ENCODE results near the gene CD7.

- TF ChIP-seq CTCF (IDR thresholded peaks at IDR 0.05 in 8 of 11, conservative IDR thresholded peaks at IDR 0.05 in 3 of 11), result no peak
- no peak for TF ChIP-seq POLR2A (IDR thresholded peaks at IDR 0.05)
Measured at GRCh38 chr17:82344175-82344907, 26.9 kb upstream of the CD7 start.

All from spleen (tissue), 7 donors.